T1000 (cell line): ENCODE results near the gene FGD3.

Experiments used
- DNase-seq: peaks from one replicate; lab custom pipeline; 2025; ENCODE audit warnings: mixed read lengths; lab: John Stamatoyannopoulos, UW

FGD3 gene

DNA sequence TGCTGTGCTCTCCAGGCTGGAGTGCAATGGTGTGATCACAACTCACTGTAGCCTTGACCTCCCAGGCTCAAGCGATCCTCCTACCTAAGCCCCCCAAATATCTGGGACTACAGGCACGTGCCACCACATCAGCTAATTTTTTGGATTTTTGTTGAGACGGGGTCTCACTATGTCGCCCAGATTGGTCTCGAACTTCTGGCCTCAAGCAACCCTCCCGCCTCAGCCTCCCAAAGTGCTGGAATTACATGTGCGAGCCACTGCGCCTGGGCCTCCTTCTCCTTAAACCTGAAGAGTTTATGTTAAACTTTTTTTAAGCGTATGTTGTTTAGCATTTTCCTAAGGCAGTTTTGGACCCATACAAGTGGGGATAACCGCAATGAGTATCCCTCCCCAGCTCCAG is 80.4 kb downstream of the FGD3 start:
- no peak for DNase-seq

DNA sequence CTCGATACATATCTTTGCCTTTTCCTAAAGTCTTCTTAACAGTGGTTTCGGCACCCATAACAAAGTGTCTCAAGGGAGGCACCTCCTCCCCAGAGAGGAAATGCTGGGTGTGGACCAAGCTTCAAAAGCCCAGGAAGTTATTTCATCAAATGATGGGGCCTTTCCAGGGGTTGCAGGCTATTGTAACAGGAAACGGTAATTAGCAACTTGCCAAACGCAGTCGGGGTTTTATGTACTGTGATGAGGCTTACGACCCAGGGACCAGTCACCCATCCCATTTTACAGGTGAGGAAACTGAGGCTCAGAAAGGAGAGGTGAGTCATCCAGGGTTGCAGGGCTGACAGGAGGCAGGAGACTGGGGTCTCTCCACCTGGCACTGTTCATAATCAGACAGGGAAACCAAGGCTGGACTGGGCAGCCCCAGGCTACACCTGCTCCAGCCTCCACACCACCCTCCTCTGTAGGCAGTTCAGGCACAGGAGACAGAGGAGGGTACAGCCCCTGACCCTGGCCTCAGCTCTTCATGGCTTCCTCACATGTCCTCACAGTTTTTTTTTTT is 81.2 kb downstream of the FGD3 start:
- no peak for DNase-seq

DNA sequence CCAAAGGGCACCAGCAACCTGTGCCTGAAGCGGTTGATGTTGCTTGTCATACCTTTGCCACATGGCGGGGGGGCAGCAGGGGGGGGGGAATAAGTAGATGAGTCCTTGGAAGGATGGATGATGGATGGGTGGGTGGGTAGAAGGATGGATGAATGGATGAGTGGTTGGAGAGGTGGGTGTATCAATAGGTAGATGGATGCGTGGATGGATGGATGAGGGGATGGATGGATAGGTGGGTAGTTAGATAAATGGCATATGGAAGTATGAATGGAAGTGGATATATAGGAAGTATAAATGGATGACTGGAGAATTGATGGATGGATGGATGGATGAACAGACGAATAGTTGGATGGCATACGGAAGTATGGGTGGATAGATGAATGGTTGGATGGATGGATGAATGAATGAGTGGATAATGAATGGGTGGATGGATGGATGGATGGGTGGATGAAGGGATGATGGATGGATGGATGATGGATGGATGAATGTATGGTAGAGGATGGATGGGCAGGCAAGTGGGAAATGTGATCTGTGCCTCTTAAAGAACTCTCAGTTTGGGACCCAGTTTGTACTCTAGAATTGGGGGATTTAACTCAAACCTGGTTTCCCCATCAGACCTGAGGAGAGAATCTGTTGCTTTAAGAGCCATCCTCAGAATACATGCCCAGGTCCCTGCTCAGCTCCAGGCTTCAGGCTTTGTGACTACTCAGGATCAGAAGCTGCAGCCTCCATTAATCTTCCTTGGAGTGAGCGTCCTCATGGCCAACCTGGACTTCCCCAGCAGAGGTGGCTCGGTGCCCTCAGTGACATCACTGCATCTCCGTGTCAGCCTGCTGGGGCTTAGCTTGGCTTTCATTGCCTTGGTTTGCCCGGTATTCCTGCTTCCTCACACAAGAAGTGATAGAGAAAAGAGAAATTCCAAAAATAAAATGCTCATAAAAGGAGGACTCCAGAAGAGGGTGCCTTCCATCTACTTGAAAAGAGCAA is 83.6 kb downstream of the FGD3 start:
- DNase-seq: no peak

DNA sequence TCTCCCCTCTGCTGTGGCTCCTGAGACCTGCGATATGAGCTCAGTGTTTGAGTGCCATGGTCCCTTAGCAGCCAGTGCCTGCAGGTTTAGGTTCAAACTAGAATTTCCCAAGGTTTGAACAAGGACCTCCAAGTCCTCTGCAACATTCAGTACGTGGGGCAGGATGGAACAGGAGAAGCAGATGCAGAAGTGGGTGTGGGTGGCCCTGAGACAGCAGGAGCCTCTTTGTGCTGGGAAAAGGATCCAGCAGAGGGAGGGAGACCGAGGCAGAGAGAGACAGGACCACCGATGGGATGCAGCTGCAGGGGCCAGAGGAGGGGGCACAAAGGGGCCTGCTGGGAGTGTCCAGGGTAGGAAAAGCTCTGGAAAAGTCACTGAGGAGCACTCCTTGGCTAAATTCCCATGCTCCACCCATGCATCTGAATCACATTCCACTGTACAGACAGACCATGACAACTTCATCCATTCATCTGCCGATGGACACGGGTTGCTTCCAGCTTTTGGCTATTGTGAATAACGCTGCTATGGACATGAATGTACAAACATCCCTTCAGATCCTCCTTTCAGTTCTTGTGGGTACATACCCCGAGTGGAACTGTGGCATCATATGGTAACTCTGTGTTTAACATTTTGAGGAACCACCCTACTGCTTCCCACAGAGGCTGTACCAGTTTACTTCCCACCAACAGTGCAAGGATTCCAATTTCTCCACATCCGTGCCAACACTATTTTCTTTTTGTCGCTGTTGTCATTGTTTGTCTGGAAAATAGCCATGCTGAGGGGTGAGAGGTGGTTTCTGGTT is 84.5 kb downstream of the FGD3 start:
- no peak for DNase-seq

DNA sequence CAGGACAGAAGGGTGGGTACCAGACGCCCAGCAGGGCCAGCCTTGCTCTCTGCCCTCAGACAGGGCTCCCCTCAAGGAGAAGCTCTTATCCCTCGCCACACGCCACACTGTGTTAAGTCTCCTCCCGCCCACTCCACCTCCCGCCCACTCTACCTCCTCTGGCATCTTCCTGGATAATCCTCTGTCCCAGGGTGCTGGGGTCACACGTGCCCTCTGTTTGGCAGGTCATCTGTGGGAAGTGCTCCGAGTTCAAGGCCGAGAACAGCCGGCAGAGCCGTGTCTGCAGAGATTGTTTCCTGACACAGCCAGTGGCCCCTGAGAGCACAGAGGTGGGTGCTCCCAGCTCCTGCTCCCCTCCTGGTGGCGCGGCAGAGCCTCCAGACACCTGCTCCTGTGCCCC is 85.2 kb downstream of the FGD3 start:
- no peak for DNase-seq

DNA sequence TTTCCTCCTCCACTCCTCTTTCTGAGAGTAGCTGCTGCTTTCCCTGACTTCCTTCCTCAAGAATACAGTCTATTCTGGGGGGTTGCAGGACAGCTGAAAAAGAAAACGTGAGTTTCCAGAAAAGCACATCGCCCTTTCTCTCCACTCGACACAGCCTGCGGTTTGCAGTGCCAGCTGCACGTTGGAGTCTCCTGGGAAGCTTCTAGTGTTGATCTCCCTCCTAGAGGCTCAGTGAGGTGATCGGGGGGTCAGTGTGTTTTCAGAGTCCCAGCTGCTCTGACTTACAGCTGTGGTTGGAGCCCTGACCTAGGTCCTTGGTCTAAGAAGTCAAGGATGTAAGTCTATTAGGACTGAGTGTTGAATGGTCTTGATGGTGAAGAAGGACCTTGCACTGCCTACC is 86.2 kb downstream of the FGD3 start:
- no peak for DNase-seq

DNA sequence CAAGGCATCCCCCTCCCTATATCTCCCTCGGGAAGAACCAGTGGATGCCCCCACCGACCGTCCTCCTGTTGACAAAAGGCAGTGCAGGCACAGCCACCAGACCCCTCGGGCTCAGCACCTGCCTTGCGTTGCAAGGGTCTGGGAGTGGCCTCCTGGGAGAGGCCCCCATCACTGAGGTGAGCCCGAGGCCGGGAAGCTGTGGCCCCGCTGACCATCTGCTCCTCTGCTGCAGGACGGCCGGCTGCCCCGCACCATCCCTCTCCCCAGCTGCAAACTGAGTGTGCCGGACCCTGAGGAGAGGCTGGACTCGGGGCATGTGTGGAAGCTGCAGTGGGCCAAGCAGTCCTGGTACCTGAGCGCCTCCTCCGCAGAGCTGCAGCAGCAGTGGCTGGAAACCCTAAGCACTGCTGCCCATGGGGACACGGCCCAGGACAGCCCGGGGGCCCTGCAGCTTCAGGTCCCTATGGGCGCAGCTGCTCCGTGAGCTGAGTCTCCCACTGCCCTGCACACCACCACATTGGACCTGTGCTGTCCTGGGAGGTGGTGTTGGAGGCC is 87.9 kb downstream of the FGD3 start:
- DNase-seq: no peak

DNA sequence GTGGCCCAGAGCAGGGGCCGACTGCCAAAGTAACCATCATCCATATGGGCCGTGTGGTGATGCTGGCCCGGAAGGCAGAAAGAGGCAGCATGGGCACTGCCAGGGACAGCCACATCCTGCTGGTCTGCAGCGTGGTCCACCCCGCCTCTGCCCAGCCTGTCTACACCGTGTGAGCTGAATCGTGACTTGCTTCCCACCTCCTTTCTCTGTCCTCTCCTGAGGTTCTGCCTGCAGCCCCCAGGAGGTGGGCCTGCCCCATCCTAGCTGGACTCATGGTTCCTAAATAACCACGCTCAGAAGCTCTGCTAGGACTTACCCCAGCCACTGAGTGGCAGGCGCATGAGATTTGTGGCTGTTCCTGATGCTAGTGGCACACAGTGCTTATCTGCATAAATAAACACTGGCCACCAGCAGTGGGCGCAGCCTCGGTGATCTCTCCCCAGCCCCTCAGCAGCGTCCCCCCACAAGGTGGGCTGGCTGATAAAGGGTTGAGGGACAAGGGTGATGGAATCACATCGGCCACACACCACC is 88.6 kb downstream of the FGD3 start:
- DNase-seq: no peak

DNA sequence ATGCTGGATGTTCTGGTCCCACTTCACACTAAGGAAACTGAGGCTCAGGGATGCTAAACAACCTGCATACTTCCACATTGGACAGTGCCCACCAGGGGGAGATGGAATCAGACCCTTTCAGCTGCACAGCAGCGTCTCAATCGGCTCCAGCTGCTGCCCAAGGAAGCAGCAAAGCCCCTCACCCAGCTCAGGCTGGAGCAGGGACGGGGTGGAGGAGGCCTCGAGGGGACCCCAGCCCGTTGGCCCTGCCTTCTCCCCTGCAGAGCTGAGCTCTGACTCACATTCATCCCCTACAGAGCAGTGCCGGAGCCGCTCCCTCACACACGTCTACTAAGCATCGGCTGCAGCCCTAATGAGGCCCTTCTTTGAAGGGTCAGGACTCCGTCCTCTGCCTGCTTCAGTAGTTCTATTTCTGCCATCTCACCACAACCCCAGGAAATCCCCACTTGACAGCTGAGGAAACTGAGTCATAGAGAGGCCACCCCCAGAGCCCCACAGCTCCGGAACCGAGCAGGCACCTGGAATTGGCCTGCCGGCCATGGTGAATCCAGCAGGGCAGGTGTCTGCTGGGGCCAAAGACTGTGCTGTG is 89.7 kb downstream of the FGD3 start:
- no peak for DNase-seq

DNA sequence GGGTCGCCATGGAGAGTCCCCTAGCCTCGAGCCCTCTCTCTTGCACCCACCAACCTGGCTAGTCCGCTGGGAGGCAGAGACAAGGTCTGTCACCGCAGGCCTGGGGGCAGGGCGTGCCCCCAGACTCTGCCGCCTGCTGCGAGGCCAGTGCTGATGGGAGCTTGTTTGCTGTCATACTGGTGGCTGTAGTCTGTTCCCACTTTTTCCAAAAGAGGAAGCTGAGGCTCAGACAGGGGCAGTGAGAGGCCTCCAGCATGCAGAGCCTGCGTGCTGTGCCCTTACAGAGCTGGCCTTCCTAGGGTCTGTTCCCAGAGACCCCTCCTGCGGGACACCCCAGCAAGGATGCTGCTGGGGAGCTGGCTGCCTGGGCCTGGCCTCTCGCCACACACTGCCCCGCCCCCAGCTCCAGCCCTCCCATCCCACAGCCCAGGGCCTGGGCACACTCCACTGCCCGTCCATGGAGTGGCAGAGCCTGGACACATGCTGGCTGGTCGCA is 90.2 kb downstream of the FGD3 start:
- no peak for DNase-seq

DNA sequence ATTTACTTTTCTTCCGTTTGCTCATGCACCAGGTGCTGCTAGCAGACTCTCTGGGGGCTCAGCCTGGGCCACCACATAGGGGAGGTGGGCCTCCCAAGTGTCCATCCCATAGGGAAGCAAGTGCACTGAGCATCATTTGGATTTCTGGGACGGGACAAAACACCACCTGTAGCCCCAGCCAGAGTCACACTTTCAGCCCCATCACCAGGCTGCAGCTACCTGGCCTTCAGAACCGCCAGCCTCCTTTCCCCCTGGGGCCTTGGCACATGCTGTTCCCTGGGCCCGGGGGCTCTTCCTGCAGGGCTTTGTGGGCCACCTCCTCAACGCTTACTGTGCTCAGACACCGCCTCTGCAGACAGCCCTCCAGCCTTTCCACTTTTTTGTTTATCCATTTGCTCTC is 91.6 kb downstream of the FGD3 start:
- DNase-seq: no peak

DNA sequence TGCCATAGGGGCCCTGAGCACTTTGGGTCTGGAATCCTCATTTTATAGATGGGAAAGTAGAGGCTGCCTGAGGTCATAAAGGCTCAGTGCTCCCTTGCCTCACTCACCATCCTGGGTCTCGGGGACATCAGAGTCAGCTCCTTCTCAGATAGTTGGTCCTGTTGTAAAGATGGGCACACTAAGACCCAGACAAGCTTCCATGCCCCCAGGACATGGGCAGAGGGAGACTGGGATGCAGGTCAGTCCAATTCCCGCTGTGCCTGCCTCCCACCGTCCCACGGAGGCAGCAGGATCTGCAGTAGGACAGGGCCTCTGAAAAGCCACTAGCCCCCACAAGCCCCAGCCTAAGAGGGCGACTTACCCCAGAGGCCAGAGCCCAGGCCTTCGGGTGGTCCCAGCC is 92.1 kb downstream of the FGD3 start:
- no peak for DNase-seq

DNA sequence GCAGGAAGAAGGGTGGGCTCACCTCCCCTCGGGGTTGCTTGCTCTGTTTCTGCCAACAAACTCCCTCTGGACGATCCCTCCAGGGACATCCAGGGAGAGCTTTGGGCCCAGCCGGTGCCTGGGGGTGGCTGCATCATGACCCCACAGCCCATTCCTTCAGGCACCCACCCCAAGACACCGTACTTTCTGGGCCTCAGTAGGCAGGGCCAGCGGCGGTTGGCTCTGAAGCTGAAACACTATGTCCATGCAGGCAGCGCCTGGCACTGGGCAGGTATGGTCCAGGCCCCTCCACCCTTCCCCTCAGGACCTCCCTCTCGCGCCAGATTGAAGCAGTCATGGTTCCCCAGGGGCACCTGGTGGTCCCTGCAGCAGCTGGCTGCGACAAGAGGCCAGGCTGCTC is 92.7 kb downstream of the FGD3 start:
- no peak for DNase-seq

DNA sequence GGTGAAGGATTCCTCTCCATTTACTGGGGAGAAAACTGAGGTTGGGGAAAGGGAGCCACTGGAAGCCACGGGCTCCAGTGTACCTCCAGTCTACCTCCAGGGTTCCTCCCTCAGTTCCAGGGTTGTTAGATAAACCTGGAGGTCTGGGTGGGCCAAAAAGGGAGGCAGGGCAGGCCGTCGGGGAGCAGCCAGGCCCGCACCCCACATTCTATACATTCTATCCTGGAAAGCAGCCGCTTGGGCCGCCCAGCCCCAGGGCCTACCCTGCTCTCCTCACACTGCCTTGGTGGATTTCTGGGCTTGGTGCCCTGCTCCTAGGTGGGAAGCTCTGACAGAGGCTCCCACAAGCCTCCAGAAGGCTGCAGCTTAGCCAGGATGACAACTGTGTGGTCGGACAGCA is 93.1 kb downstream of the FGD3 start:
- no peak for DNase-seq

DNA sequence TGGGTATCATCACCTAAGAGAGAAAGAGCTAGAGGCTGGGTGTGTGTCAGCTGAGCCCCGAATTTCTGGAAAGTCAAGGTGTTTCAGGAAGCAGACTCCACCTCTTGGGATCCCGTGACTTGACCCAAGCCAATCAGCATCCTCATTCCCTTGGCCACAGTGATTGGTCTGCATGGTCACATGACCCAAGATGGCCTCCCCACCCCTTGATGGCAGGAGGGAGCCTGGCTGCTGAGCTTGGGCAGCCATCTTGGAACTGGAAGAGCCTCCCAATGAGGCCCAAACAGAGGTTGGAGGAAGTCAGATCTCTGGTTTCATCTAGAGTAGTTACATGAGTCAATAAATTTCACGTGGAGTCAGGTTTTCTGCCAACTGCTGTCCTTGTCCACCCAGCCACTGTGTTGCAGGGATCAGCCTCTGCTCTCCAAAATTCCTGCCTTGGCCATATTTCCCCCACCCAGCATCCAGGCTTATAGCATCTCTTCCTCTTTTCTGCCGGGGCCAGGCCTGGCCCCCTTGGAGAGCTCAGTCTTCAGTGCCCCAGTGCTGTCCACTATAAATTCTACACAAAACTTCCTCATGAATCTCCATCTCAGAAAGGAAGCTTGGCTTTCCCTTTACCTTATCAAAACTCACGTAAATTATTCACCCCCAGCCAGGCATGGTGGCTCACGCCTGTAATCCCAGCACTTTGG is 93.9 kb downstream of the FGD3 start:
- no peak for DNase-seq

DNA sequence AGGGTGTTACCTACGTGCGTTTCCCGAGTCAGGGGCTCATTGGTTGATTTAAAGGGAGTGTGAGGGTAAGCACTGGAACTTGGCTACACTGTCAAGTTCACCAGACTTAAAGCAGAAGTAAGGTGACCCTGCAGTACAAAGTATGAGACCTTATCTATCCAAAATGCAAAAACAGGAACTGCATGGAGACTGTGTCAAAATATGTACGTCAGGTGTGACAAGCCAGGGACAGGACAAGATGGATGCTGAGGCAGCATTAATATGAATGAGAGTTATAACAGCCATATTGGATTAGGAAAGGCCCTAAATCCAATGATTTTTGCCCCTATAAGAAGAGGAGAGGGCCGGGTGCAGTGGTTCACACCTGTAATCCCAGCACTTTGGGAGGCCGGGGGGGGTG is 95.8 kb downstream of the FGD3 start:
- DNase-seq: no peak

DNA sequence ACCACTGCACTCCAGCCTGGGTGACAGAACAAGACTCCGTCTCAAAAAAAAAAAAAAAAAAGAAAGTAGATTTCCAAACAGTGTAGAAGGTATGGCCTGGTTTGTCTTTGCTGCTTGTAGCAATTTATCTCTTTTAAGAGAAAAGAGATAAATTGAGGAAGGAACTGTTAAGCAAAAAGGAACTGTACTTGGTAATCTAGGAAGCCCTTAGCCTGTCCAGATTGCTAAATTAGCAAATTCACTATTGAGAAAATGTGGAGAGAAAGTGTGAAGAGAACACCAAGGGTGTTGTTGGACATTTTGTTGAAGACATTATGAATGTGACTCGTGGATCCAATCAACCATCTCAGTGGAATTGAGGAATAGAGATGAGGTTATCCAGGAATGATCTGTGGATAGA is 98.2 kb downstream of the FGD3 start:
- DNase-seq: no peak

DNA sequence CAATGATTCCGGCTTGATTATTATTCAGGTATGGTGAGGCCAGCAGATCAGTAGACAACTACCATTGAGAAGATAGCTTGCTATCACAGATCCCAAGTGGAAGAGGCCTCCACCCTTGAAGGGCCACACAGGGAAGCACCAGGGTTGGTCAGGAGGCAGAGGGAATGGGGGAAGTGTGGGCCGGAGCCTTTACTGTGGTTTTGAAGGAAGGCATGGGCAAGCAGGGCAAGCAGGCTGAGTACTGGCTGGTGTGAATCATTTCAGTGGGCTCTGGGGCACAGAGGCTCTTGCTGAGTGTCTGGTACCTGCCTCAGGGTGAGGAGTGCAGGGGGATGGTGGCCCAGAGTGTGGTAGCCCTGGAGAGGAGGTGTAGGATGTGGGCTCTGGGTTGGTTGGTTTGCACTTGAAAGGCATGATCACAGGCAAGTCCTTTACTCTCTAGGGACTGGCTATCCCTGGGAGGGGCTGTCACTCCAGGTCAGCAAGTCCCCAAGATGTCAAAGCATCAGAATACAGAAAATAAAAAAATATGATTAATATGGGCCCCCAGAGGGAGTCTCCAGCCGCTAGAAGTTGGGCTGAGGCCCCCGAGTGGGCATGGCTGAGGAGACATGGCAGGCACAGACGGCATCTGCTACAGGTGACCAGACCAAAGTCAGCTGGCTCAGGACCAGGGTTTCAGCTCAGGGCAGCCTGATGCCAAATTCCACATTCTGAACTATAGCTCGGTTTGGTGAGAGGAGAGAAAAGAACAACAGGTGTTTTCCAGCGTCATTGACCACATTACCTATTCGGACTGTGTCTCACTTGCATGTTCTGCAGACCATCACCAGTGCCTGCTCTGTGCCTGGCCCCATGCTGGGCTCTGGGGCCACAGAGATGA is 101.5 kb downstream of the FGD3 start:
- DNase-seq: no peak

DNA sequence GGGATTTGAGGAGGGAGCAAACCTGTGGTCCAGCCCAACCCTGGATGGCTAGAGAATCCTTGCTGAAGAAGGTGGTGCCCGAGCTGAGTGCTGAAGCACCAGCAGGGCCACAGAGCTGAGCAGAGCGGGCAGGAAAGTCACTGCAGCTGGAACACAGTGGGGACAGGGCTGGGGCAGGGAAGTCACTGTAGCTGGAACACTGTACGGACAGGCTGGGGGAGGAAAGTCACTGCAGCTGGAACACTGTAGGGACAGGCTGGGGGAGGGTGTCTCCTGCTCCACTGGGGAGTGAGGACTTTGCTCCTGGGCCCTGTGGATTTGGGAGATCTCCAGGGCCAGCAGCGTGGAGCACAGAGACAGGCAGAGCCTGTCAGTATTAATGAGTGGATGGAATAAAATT is 102.2 kb downstream of the FGD3 start:
- no peak for DNase-seq

DNA sequence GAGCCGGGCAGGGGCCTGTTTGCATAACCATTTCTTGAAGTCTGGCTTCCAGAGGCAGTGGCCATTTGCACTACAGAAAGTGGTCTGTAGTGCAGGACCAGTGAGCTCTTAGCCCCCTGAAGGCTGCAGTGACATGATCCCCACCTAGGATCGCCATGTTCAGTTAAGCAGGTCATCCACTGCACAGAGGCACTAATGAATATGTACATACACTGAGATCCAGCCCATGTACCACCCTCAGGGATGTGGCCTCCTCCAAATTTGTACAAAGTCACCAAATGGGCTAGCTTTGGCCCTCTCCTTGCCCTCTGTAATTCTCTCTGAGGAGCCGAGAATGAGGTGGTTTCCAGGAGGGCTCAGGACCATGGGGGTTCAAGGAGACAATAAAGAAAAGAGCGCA is 102.9 kb downstream of the FGD3 start:
- no peak for DNase-seq
